ENCODE data around the gene TLE7. TPM values are rescaled to one million over a fixed set of nuclear protein-coding genes. Genes with fewer than 3 reads are reported as not detected.

The TLE7 gene
- total RNA-seq, 1 experiment from 2014 or later: not detected

- H3K36me3 ChIP-seq (ENCODE audit: low read depth): no peaks in the 10 kb centered on the region
- no peaks in the 10 kb centered on the region for H4K20me1 ChIP-seq (ENCODE audit: insufficient read depth)
- no peak overlapping the region for H3K27ac ChIP-seq
- no peaks in the 10 kb centered on the region for H3K9me2 ChIP-seq (ENCODE audit: insufficient read depth)
- H3K4me3 ChIP-seq: no peak overlapping the region
- POLR2A ChIA-PET (ENCODE audit: unreplicated experiment): no interaction called here
- no peaks in the 10 kb centered on the region for H3F3A ChIP-seq (ENCODE audit: insufficient read depth, low read depth)
- no TSS peak for BruUV-seq (replicated peaks)
- H2AFZ ChIP-seq: no peak overlapping the region
- H3K4me1 ChIP-seq (replicated peaks; ENCODE audit: insufficient read depth): no peaks in the 10 kb centered on the region
- H3K27me3 ChIP-seq (ENCODE audit: insufficient read depth, low read depth): peaks cover 42% of the 10 kb centered on the region
- CTCF ChIA-PET: no interaction called here
- TF ChIP-seq EZH2 (IDR thresholded peaks at IDR 0.05; ENCODE audit: low read depth): no peak
- no peak for TF ChIP-seq CTCF (conservative IDR thresholded peaks at IDR 0.05)
- no peaks in the 10 kb centered on the region for H3K79me2 ChIP-seq (ENCODE audit: low read depth)
- H3K4me2 ChIP-seq: no peak overlapping the region
- intact Hi-C loops (cut with micrococcal nuclease; ENCODE audit: unreplicated experiment): no loop called here
- no peaks in the 10 kb centered on the region for H3K9me3 ChIP-seq (ENCODE audit: insufficient read depth, low read depth)
- no peak for DNase-seq
Observed at GRCh38 chr16:71436473-71436872, 5.4 kb downstream of the TLE7 start.

GRCh38 chr16:71432906-71433305 lies 8.9 kb downstream of the TLE7 start:
- H2AFZ ChIP-seq: no peak overlapping the region
- no TSS peak for BruUV-seq (replicated peaks)
- 0 out of 2 replicates have a peak, but pooled peaks cover 4% of the 10 kb centered on the region for H3K9me3 ChIP-seq (ENCODE audit: insufficient read depth, low read depth)
- no peaks in the 10 kb centered on the region for H3K36me3 ChIP-seq (ENCODE audit: low read depth)
- no peaks in the 10 kb centered on the region for H4K20me1 ChIP-seq (ENCODE audit: insufficient read depth)
- no peaks in the 10 kb centered on the region; the same call in 1 of the 2 replicates for H3F3A ChIP-seq (ENCODE audit: insufficient read depth, low read depth)
- TF ChIP-seq CTCF (conservative IDR thresholded peaks at IDR 0.05) (no peak), EZH2 (IDR thresholded peaks at IDR 0.05; ENCODE audit: low read depth) (no peak)
- H3K27ac ChIP-seq: no peak overlapping the region
- CTCF ChIA-PET: no interaction called here
- H3K4me1 ChIP-seq (replicated peaks; ENCODE audit: insufficient read depth): no peaks in the 10 kb centered on the region
- peaks cover 28% of the 10 kb centered on the region for H3K27me3 ChIP-seq (ENCODE audit: insufficient read depth, low read depth)
- no peaks in the 10 kb centered on the region for H3K9me2 ChIP-seq (ENCODE audit: insufficient read depth)
- no peak for DNase-seq
- no peaks in the 10 kb centered on the region for H3K79me2 ChIP-seq (ENCODE audit: low read depth)
- POLR2A ChIA-PET (ENCODE audit: unreplicated experiment): interaction anchor here (0.6 kb wide), 1 partner anchor 139 kb away, joined by 3 read pairs; no protein-coding TSS in a partner anchor
- H3K4me3 ChIP-seq: no peak overlapping the region
- H3K4me2 ChIP-seq: no peak overlapping the region
- intact Hi-C loops (cut with micrococcal nuclease; ENCODE audit: unreplicated experiment): no loop called here

- 0 out of 2 replicates have a peak, but pooled peaks cover 4% of the 10 kb centered on the region for H3K9me3 ChIP-seq (ENCODE audit: insufficient read depth, low read depth)
- H3K27ac ChIP-seq: no peak overlapping the region
- no peaks in the 10 kb centered on the region for H3K9me2 ChIP-seq (ENCODE audit: insufficient read depth)
- H3K79me2 ChIP-seq (ENCODE audit: low read depth): no peaks in the 10 kb centered on the region
- H2AFZ ChIP-seq: no peak overlapping the region
- H3K4me1 ChIP-seq (replicated peaks; ENCODE audit: insufficient read depth): no peaks in the 10 kb centered on the region
- no TSS peak for BruUV-seq (replicated peaks)
- no peak for DNase-seq
- no peak for TF ChIP-seq CTCF (conservative IDR thresholded peaks at IDR 0.05)
- TF ChIP-seq EZH2 (IDR thresholded peaks at IDR 0.05; ENCODE audit: low read depth): no peak
- peaks cover 25% of the 10 kb centered on the region for H3K27me3 ChIP-seq (ENCODE audit: insufficient read depth, low read depth)
- H3F3A ChIP-seq (ENCODE audit: insufficient read depth, low read depth): no peaks in the 10 kb centered on the region; the same call in 1 of the 2 replicates
- intact Hi-C loops (cut with micrococcal nuclease; ENCODE audit: unreplicated experiment): no loop called here
- no peaks in the 10 kb centered on the region for H4K20me1 ChIP-seq (ENCODE audit: insufficient read depth)
- CTCF ChIA-PET: no interaction called here
- H3K4me2 ChIP-seq: no peak overlapping the region
- POLR2A ChIA-PET (ENCODE audit: unreplicated experiment): no interaction called here
- no peaks in the 10 kb centered on the region for H3K36me3 ChIP-seq (ENCODE audit: low read depth)
- H3K4me3 ChIP-seq: no peak overlapping the region
Observed at GRCh38 chr16:71431991-71432390, 9.9 kb downstream of the TLE7 start.
